ENCODE measurements around the gene BMPR2.
"Not testable (repeated sequence)": the region's sequence is repeated elsewhere in the genome, so short reads cannot be mapped to it uniquely, and the experiment has no call there.

- TF ChIP-seq CTCF (conservative IDR thresholded peaks at IDR 0.05; ENCODE audit: low read depth, low read length); POLR2A (IDR thresholded peaks at IDR 0.05; ENCODE audit: low read depth, low read length); ELK1 (IDR thresholded peaks at IDR 0.05; ENCODE audit: borderline replicate concordance, low read depth, low read length); SMC3 (IDR thresholded peaks at IDR 0.05; ENCODE audit: low read depth, low read length); RAD21 (IDR thresholded peaks at IDR 0.05; ENCODE audit: low read length); CEBPB (IDR thresholded peaks at IDR 0.05; ENCODE audit: low read depth, low read length): not testable (repeated sequence)
Measured at GRCh38 chr2:202499841-202500240, 123.7 kb downstream of the BMPR2 start.
